GM12864 (cell line): ENCODE results near the gene C1QL2.

ENCODE experiments used
- DNase-seq: peaks from one replicate; pipeline ENCODE4 v3.0.0-alpha.2; 2011; ENCODE audit warnings: low read depth
- H3K4me3 ChIP-seq: 2 replicates; pipeline ENCODE4 v1.5.1; 2011; ENCODE audit warnings: mild to moderate bottlenecking, low read depth, low read length, control low read depth
- CTCF ChIP-seq: IDR thresholded peaks from 2 replicates; pipeline ENCODE4 v1.5.1; 2011; ENCODE audit warnings: low read depth, mild to moderate bottlenecking, moderate library complexity, low read length, control low read depth, inconsistent platforms; ENCODE audit errors: missing control alignments

The C1QL2 gene

GRCh38 chr2:119201815-119202214 is 43.3 kb upstream of the C1QL2 start:
- no peak for TF ChIP-seq CTCF
- no peak for DNase-seq
- H3K4me3 ChIP-seq, result no peak overlapping the region

- TF ChIP-seq CTCF, result no peak
- H3K4me3 ChIP-seq, result no peak overlapping the region
- no peak for DNase-seq
Measured at GRCh38 chr2:119198240-119198840, 39.8 kb upstream of the C1QL2 start.

GRCh38 chr2:119197529-119198239 is 39.1 kb upstream of the C1QL2 start:
- TF ChIP-seq CTCF, result no peak
- DNase-seq, result no peak
- no peak overlapping the region for H3K4me3 ChIP-seq

- no peak overlapping the region for H3K4me3 ChIP-seq
- no peak for DNase-seq
- no peak for TF ChIP-seq CTCF
Measured at GRCh38 chr2:119197126-119197405, 38.5 kb upstream of the C1QL2 start.

GRCh38 chr2:119196301-119197125 is 38.0 kb upstream of the C1QL2 start:
- DNase-seq, result no peak
- TF ChIP-seq CTCF, result no peak
- no peak overlapping the region for H3K4me3 ChIP-seq

GRCh38 chr2:119195887-119196286 is 37.3 kb upstream of the C1QL2 start:
- no peak for TF ChIP-seq CTCF
- no peak for DNase-seq
- H3K4me3 ChIP-seq, result no peak overlapping the region
